ENCODE data around the gene ADAMTSL1. TPM values are rescaled to one million over a fixed set of nuclear protein-coding genes. Genes with fewer than 3 reads are reported as not detected.

The ADAMTSL1 gene
- total RNA-seq, 1 experiment from 2014 or later, result 1.2 TPM

- Mint-ChIP-seq H3K27me3 (ENCODE audit: low read depth) (no peaks in the 10 kb centered on the region), H3K4me3 (no peak overlapping the region), H3K36me3 (ENCODE audit: insufficient read depth in 1 of 3, low read depth in 3 of 3) (no peaks in the 10 kb centered on the region), H3K27ac (no peak overlapping the region), H3K9me3 (no peaks in the 10 kb centered on the region), H3K4me1 (no peaks in the 10 kb centered on the region)
- Histone ChIP-seq H4K8ac (replicated peaks; ENCODE audit: insufficient read length, low read depth, low read length) (no peak overlapping the region), H2AFZ (ENCODE audit: low read length) (no peak overlapping the region), H4K5ac (ENCODE audit: insufficient read length, low read depth, low read length) (no peak overlapping the region), H3K9me3 (ENCODE audit: control insufficient read depth, low read depth, low read length) (no peaks in the 10 kb centered on the region), H2BK5ac (ENCODE audit: insufficient read length, low read length) (no peak overlapping the region), H2BK12ac (ENCODE audit: insufficient read length, low read depth, low read length) (no peak overlapping the region), H3K79me2 (ENCODE audit: insufficient read depth, low read length) (no peaks in the 10 kb centered on the region), H3K4me1 (ENCODE audit: insufficient read depth, low read length) (no peaks in the 10 kb centered on the region), H3K27ac (ENCODE audit: insufficient read length, low read depth, low read length) (no peak overlapping the region), H3T11ph (ENCODE audit: low read length) (no peak overlapping the region), H3K4me2 (ENCODE audit: insufficient read depth, insufficient read length, low read length) (no peak overlapping the region), H3K9ac (ENCODE audit: extremely low read depth, insufficient read length, low read length) (no peak overlapping the region), H3K14ac (ENCODE audit: insufficient read depth, low read length) (no peak overlapping the region), H3K4ac (ENCODE audit: low read depth, low read length) (no peak overlapping the region), H3K56ac (ENCODE audit: insufficient read length, low read depth, low read length) (no peak overlapping the region), H3K18ac (ENCODE audit: insufficient read length, low read depth, low read length) (no peak overlapping the region), H2AK5ac (ENCODE audit: insufficient read length, low read length) (no peak overlapping the region), H2BK120ac (ENCODE audit: low read depth, low read length, poor library complexity, severe bottlenecking) (no peak overlapping the region), H3K23me2 (ENCODE audit: insufficient read length, low read depth, low read length, poor library complexity, severe bottlenecking) (no peaks in the 10 kb centered on the region), H3K27me3 (ENCODE audit: insufficient read depth, low read length) (no peaks in the 10 kb centered on the region), H4K91ac (ENCODE audit: insufficient read length, low read depth, low read length) (no peak overlapping the region), H3K79me1 (ENCODE audit: insufficient read depth, low read depth, low read length, poor library complexity, severe bottlenecking) (no peaks in the 10 kb centered on the region), H2BK20ac (ENCODE audit: low read depth, low read length, poor library complexity, severe bottlenecking) (no peak overlapping the region), H2BK15ac (ENCODE audit: low read depth, low read length) (no peak overlapping the region), H3K23ac (ENCODE audit: insufficient read length, low read depth, low read length) (no peak overlapping the region), H4K20me1 (ENCODE audit: control insufficient read depth, insufficient read depth, insufficient read length) (no peaks in the 10 kb centered on the region)
- WGBS (ENCODE audit: extremely low coverage, insufficient read length, low lambda C conversion rate), result no CpG with 5 or more reads among the region's 5 CpGs
- no peak for DNase-seq
- TF ChIP-seq, protein P1, sequence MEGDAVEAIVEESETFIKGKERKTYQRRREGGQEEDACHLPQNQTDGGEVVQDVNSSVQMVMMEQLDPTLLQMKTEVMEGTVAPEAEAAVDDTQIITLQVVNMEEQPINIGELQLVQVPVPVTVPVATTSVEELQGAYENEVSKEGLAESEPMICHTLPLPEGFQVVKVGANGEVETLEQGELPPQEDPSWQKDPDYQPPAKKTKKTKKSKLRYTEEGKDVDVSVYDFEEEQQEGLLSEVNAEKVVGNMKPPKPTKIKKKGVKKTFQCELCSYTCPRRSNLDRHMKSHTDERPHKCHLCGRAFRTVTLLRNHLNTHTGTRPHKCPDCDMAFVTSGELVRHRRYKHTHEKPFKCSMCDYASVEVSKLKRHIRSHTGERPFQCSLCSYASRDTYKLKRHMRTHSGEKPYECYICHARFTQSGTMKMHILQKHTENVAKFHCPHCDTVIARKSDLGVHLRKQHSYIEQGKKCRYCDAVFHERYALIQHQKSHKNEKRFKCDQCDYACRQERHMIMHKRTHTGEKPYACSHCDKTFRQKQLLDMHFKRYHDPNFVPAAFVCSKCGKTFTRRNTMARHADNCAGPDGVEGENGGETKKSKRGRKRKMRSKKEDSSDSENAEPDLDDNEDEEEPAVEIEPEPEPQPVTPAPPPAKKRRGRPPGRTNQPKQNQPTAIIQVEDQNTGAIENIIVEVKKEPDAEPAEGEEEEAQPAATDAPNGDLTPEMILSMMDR (conservative IDR thresholded peaks at IDR 0.05), result no peak
These were observed 69.6 kb downstream of the ADAMTSL1 start for GRCh38 chr9:18543406-18544192.

Measured in H9 (cell line).